ENCODE results near the gene HPDL.
"Not testable (repeated sequence)": the region's sequence is repeated elsewhere in the genome, so short reads cannot be mapped to it uniquely, and the experiment has no call there.

HPDL gene

DNA sequence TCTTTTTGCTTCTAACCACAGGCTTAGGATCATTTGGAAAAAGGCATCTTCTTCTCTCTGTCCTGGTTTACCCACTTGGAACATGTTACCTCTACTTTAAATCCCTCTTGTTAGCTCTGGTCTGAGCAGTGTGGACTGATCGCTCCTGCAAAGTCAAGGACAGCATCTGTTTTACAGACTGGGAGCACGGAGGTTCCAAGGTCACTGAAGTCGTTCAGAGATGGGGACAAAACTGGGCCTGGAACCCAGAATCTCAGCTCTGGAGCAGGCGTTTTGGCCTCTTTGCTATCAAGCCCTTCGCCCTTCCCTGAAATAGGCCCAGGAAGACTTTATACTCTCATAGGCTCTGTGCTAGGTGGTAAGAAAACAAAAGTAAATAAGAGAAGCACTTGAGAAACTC is 24.8 kb downstream of the HPDL start:
- DNase-seq (ENCODE audit: low read depth, low spot score): no peak

DNA sequence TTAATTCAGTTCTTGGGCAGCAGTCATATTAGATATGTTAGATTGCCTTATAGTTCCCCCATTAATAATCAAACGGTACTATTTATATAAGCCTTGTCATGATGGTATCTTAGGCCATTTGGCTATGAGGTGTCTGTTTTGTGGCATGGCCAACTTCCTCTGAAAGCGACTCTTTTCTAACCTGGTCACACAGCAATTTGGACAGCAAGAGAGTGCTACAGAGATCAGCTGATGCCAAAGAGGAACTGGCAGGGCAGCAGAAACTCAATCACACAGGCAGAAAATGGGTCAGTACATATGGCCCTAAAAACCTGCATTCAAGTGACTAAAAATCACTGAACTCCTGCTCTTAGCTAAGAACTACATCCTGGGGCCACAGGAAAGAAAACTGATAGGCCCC is 27.0 kb downstream of the HPDL start:
- no peak for DNase-seq (ENCODE audit: low read depth, low spot score)

DNA sequence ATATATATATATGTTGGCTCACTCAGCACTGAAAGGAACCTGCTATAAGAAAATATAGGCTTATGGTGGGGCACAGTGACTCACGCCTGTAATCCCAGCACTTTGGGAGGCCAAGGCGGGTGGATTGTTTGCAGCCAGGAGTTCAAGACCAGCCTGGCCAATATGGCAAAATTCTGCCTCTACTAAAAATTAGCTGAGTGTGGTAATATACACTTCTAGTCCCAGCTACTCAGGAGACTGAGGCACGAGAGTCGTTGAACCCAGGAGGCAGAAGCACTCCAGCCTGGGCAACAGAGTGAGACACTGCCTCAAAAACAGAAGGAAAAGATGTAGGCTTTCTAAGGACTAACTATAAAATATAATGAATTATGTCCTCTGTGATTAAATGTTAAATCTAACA is 28.1 kb downstream of the HPDL start:
- no peak for DNase-seq (ENCODE audit: low read depth, low spot score)

DNA sequence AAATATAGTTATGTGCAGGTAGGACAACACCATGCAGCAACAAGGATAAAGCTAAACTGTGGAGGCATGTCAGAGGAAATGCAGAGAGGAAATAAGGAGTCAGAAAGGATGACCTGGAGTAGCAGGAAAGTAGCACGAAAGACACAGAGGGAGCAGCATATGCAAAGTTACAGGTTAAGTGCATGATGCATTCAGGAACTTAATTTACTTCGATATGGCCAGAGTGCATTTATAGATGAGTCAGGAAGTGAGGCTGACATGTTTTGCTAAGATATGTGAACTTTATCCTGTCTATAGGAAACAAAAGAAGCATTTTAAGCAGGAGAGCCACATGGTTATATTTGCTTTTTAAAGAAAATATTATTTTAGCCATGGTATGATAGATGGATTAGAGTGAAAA is 29.0 kb downstream of the HPDL start:
- no peak for DNase-seq (ENCODE audit: low read depth, low spot score)

DNA sequence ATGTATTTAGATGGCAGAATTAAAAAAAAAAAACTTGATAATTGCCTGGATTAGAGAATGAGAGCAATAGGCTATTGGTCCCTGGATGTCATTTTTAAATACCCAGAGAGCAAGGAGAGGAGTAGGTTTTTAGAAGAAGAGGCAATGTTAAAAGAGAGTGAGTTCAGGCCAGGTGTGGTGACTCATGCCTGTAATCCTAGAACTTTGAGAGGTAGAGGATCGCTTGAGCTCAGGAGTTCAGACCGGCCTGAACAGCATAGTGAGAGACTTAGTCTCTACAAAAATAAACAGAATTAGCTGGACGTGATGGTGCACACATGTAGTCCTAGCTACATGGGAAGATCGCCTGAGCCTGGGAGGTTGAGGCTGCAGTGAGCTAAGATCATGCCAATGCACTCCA is 29.5 kb downstream of the HPDL start:
- DNase-seq (ENCODE audit: low read depth, low spot score): no peak

DNA sequence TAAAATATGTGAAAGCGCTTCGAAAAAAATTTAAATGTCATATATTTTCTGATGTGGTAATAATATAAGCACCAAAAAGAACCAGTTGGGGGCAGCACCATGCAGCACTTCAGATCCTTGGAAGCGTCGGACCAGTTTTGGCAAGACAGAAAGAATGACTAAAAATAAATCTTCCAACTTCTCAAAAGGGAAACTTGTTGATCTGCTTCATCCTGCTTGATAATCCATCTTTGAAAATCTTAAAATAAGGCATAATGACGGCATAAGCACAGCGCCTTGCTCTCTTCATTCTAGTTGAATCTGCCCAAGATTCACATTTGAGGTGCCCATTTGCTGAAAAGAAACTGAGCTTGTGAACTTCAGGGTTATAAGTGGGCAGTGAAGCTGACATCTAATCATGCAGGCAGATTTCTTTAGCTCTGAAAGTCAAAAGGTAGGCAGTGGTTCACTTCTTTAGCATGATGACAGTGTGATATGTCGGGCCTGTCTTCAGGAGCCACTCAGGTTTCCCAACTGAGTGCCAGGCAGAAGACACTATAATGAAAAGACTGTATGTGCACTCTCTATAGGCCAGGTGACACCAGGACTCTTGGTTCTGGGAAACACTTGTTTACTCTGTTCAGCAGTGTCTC is 33.3 kb downstream of the HPDL start:
- DNase-seq (ENCODE audit: low read depth, low spot score): peak; percentile 23

DNA sequence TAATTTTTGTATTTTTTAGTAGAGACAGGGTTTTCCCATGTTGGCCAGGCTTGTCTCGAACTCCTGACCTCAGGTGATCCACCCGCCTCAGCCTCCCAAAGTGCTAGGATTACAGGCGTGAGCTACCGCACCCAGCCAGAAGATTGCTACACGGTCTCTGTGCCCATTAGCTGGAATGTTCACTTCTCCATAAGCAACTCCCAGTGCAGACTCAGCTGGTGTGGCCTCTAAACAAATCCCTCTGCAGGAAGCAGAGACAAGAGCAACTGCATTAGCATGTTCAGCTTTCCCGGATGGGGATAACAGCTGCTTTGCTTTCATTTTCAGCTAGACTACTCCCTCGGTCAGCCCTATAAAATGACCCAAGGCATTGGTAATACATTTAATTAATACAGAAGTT is 34.3 kb downstream of the HPDL start:
- DNase-seq (ENCODE audit: low read depth, low spot score): not testable (repeated sequence)

DNA sequence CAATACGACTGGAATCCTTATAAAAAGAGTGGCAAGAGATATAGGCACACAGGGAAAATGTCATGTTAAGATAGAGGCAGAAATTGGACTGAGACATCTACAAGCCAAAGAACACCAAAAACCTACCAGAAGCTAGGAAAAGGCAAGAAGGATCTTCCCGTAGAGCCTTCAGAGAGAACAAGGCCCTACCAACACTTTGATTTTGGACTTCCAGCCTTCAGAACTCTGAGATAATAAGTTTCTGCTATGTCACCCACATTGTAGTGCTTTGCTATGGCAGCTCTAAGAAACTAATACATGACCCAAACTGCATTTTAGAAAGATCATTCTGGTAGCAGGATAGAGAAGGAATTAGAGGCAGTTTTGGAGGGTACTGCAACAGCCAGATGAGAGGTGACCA is 37.6 kb downstream of the HPDL start:
- no peak for DNase-seq (ENCODE audit: low read depth, low spot score)

DNA sequence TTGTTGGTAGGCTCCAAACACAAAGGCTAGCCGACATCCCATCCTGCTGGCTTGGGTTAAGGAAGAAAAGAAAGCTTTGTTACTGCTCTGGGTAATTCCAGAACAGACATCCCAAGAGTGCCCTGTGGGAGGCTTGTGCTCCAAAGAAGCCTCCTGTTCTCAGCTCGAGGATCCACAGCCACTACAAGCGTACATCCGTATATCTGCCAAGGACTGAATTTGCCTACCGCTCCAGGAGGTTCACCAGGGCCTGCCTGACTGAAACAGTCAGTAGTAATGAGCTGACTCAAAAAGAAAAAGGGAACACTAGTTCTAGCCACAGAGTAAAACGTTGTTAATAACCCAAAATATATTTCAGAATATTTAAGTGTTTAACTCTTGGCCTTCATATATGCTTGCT is 38.4 kb downstream of the HPDL start:
- DNase-seq (ENCODE audit: low read depth, low spot score): no peak

DNA sequence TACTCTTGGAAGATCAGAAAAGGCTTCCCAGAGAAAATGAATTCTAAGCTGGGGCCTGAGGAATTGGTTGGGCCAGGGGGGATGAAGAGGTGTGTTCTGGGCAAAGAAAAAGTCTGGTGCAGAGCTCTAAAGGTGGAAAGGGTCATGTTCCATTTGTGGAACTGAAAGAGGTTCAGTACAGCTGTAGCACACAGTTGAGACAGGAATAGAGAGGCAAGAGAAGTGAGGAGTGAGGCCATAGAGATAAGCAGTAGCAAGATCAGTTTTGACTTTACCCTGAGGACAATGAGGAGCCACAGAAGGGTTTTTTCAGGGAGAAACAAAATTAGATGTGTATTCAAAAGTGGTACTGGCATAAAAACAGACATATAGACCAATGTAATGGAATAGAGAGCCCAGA is 43.9 kb downstream of the HPDL start:
- DNase-seq (ENCODE audit: low read depth, low spot score): no peak

DNA sequence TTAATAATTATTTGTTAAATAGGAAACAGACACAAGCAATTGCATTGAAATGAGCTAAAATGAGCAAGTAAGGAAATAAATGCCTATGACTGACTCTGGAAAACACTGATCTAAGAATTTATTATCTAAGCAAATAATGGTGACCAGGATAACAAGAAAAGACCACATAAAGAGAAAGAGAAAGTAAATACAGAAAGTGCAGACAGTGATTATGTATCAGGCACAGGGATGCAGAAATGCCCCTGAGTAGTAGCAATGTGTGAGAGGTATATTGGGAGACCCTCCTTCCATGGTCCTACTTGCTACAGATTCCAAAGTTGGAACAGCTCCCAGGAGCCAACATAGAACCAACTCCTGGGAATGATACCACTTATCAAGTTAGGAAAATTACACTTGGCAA is 46.9 kb downstream of the HPDL start:
- no peak for DNase-seq (ENCODE audit: low read depth, low spot score)

DNA sequence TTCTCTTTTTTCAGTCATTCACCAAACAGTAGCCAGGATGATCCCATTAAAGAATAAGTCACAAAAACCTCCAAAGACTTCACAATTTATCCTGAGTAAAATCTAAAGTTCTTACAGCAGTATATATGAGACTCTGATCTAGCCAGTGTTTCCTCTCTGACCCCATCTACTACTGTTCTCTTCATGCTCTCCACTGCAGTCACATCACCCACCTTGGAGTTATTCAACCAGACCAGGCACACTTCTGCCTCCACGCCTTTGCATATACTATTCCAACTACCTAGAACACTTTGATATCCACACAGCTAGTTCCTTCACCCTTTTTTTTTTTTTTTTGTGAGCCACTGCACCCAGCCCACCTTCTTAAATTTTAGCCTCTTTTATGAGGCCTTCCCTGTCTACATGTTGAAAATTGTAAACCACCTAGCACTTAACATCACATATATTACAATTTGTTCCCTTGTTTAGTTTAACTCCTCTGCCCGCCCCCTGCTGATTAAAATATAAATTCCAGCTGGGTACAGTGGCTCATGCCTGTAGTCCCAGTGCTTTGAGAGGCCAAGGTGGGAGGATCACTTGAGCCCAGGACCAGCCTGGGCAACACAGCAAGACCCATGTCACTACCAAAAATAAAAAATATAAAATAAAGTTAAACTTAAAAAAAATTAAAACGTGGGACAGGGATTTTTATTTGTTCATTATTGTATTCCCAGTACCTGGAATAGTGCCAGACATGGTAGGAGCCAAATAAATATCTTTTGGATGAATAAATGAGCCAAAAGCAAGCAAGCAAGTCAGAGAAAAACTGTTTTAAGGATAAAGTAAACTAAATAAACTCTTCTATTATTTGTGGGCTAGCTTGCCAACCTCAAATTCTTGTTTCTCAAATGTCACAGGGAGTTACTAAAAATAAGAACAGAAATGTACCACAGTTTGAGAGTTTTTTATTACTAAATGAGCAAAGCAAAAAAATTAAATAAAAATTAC is 48.7 kb downstream of the HPDL start:
- no peak for DNase-seq (ENCODE audit: low read depth, low spot score)

DNA sequence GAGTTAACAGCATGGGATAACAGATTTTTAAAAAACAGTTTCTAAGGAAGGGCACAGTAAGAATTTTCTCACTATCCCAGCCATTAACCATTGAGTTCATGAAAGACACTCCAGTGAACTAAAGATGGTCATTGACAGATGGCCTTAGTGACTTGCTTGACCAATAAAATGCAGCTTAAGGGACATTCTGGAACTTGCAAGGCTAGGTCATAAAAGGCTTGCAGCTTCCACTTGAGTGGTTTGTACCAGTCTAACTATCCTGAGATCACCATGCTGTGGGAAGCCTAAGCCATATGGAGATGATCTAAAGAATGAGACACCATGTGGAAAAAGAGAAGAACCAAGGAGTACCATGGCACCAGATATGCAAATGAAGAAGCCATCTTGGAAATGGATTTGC is 51.5 kb downstream of the HPDL start:
- DNase-seq (ENCODE audit: low read depth, low spot score): no peak
